ENCODE results near the gene NAXE.

GRCh38 chr1:156626079-156626438 is 34.5 kb downstream of the NAXE start:
- TF ChIP-seq POLR2A (IDR thresholded peaks at IDR 0.05) (no peak), CTCF (IDR thresholded peaks at IDR 0.05) (no peak)
